Measurements from ENCODE around the gene PCDHGA3. TPM values are rescaled to one million over a fixed set of nuclear protein-coding genes. Genes with fewer than 3 reads are reported as not detected.

Gene PCDHGA3
- total and polyA plus RNA-seq, 2 of the 13 experiments (the other 11 are each of a cell fraction or from before 2014, with no cell fraction given) = 0.05 TPM; not detected in 1

DNA sequence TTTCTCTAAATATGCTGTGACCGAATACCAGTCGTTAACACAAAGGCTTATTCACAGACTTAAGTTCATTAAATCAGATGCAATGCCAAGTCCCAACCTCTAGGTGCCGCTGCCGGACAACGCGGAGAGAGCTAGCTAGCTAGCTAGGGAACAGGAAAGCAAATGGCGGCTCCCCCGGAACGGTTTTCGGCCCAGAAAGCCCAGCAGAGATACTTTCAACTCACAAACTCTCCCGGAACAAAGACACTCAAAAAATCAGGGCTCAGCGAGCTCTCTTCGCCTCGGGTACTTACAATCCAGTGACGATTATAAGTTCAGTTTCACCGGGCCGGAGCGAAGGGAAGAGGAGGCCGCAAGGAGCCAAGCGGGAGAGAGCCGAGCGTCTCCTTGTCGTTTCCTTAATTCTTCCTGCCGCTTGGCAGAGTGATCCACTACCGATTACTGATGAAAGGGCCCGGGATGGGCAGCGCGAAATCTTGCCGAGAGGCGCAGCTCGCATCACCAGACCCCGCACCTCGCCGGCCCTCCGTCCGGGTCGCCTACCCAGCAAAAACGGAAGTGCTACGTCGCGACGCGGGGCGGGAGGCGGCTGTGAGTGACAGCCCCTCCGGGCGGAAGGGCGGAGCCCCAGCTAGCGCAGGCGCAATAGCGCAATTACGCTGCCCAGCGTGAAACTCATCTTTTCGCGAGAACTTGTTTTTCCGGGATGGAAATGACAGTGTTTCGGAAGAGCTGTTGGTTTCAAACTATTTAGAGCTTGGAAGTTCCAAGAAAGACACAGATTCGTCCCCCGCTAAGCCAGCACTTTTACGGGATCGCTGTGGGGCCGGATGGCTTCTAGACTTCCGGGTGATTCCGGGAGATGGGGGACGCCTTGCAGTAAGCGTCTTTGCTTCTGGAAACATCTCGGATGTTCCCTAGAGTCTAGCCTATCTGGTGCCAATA, 23.1 kb upstream of the PCDHGA3 start, which contains the start of gene TAF7 (continued):
- TF ChIP-seq ZNF782 (CRISPR knock-in tag; IDR thresholded peaks at IDR 0.05; ENCODE audit: borderline replicate concordance) (peak; percentile 70; the same call in 1 of the 2 replicates), ZNF460 (CRISPR knock-in tag; IDR thresholded peaks at IDR 0.05; ENCODE audit: borderline replicate concordance) (no peak; the same call in 1 of the 2 replicates), RELA (CRISPR knock-in tag; IDR thresholded peaks at IDR 0.05) (peak; percentile 84), EEA1 (CRISPR knock-in tag; IDR thresholded peaks at IDR 0.05; ENCODE audit: borderline replicate concordance) (0 out of 2 replicates have a peak, but pooled peaks have one; percentile 93), SOX5 (CRISPR knock-in tag; IDR thresholded peaks at IDR 0.05; ENCODE audit: borderline replicate concordance) (peak; percentile 26; the same call in 1 of the 2 replicates), ZNF446 (CRISPR knock-in tag; IDR thresholded peaks at IDR 0.05) (no peak), NFE2L2 (IDR thresholded peaks at IDR 0.05; ENCODE audit: low read length) (no peak), FOXA3 (CRISPR knock-in tag; IDR thresholded peaks at IDR 0.05) (0 out of 2 replicates have a peak, but pooled peaks have one; percentile 26), SNAPC2 (CRISPR knock-in tag; IDR thresholded peaks at IDR 0.05) (no peak), SP1 (IDR thresholded peaks at IDR 0.05) (no peak), SP1 (CRISPR knock-in tag; IDR thresholded peaks at IDR 0.05) (peak; percentile 66; the same call in 1 of the 2 replicates), PHF8 (CRISPR knock-in tag; IDR thresholded peaks at IDR 0.05) (peak; percentile 99), ZNF430 (CRISPR knock-in tag; IDR thresholded peaks at IDR 0.05) (peak; percentile 95)
- TF ChIP-seq, protein P1, sequence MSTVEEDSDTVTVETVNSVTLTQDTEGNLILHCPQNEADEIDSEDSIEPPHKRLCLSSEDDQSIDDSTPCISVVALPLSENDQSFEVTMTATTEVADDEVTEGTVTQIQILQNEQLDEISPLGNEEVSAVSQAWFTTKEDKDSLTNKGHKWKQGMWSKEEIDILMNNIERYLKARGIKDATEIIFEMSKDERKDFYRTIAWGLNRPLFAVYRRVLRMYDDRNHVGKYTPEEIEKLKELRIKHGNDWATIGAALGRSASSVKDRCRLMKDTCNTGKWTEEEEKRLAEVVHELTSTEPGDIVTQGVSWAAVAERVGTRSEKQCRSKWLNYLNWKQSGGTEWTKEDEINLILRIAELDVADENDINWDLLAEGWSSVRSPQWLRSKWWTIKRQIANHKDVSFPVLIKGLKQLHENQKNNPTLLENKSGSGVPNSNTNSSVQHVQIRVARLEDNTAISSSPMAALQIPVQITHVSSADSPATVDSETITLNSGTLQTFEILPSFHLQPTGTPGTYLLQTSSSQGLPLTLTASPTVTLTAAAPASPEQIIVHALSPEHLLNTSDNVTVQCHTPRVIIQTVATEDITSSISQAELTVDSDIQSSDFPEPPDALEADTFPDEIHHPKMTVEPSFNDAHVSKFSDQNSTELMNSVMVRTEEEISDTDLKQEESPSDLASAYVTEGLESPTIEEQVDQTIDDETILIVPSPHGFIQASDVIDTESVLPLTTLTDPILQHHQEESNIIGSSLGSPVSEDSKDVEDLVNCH (CRISPR knock-in tag; IDR thresholded peaks at IDR 0.05) = peak; percentile 91; the same call in 1 of the 2 replicates
- TF ChIP-seq, protein P2, sequence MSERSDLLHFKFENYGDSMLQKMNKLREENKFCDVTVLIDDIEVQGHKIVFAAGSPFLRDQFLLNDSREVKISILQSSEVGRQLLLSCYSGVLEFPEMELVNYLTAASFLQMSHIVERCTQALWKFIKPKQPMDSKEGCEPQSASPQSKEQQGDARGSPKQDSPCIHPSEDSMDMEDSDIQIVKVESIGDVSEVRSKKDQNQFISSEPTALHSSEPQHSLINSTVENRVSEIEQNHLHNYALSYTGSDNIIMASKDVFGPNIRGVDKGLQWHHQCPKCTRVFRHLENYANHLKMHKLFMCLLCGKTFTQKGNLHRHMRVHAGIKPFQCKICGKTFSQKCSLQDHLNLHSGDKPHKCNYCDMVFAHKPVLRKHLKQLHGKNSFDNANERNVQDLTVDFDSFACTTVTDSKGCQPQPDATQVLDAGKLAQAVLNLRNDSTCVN (CRISPR knock-in tag; IDR thresholded peaks at IDR 0.05; ENCODE audit: borderline replicate concordance) = peak; percentile 51; the same call in 1 of the 2 replicates
- TF ChIP-seq, protein P3, sequence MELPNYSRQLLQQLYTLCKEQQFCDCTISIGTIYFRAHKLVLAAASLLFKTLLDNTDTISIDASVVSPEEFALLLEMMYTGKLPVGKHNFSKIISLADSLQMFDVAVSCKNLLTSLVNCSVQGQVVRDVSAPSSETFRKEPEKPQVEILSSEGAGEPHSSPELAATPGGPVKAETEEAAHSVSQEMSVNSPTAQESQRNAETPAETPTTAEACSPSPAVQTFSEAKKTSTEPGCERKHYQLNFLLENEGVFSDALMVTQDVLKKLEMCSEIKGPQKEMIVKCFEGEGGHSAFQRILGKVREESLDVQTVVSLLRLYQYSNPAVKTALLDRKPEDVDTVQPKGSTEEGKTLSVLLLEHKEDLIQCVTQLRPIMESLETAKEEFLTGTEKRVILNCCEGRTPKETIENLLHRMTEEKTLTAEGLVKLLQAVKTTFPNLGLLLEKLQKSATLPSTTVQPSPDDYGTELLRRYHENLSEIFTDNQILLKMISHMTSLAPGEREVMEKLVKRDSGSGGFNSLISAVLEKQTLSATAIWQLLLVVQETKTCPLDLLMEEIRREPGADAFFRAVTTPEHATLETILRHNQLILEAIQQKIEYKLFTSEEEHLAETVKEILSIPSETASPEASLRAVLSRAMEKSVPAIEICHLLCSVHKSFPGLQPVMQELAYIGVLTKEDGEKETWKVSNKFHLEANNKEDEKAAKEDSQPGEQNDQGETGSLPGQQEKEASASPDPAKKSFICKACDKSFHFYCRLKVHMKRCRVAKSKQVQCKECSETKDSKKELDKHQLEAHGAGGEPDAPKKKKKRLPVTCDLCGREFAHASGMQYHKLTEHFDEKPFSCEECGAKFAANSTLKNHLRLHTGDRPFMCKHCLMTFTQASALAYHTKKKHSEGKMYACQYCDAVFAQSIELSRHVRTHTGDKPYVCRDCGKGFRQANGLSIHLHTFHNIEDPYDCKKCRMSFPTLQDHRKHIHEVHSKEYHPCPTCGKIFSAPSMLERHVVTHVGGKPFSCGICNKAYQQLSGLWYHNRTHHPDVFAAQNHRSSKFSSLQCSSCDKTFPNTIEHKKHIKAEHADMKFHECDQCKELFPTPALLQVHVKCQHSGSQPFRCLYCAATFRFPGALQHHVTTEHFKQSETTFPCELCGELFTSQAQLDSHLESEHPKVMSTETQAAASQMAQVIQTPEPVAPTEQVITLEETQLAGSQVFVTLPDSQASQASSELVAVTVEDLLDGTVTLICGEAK (IDR thresholded peaks at IDR 0.05) = no peak; the same call in 1 of the 2 replicates
- TF ChIP-seq, protein P3 (CRISPR knock-in tag; IDR thresholded peaks at IDR 0.05) = peak; percentile 79

All from HepG2 (cell line).